Jurkat, Clone E6-1 (cell line): ENCODE results near the gene TPSAB1.
"Not testable (repeated sequence)": the region's sequence is repeated elsewhere in the genome, so short reads cannot be mapped to it uniquely, and the experiment has no call there.

ENCODE experiments used
- DNase-seq: peaks from one replicate; pipeline ENCODE4 v3.0.0-alpha.2; 2011; ENCODE audit warnings: low read depth, low spot score
- H3K4me3 ChIP-seq: 2 replicates; pipeline ENCODE4 v1.5.1; 2011; ENCODE audit warnings: mild to moderate bottlenecking, low read length, control low read depth, moderate library complexity

The TPSAB1 gene

DNA sequence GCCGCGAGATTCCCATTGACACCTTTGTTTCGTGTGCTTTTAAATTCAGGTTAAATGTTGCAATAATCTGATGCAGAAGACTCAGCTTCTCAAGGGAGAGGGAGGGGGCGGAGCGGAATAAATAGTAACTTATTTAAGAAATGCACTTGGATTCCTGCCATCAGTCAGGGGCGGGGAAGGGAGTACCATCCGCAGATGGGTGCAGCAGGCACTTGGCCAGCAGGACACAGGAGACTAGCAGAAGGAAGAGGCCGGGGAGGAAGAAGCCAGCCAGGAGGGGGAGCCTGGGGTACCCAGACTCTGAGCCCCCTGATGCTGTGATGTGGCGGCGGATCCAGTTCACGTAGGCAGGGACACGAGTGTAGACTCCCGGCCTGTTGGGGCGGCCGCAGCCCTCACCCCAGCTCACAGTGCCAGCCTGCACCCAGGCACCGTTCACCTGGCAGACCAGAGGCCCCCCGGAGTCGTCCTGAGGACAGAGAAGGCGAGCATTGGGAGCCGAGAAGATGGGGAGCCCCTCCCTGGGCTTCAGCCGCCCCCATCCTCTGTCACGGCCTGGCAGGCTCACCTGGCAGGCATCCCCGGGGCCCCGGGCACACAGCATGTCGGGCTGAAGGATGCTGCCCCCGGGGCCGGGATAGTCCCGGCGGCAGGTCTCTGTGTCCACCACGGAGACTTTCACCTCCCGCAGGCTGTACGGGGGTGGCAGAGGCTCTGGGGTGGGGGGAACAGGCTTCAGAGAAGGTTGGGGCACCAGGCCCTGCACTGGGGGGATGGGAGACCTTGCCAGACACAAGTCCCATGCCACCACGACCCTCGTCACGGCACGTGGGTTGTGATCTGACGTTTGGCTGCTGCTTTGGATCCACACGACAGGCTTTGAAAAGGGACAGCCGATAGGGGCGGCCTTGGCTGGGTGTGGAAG, 18.6 kb upstream of the TPSAB1 start:
- DNase-seq = no peak
- no peak overlapping the region for H3K4me3 ChIP-seq

GRCh38 chr16:1222553-1223354, 17.8 kb upstream of the TPSAB1 start:
- no peak for DNase-seq
- no peak overlapping the region for H3K4me3 ChIP-seq

DNA sequence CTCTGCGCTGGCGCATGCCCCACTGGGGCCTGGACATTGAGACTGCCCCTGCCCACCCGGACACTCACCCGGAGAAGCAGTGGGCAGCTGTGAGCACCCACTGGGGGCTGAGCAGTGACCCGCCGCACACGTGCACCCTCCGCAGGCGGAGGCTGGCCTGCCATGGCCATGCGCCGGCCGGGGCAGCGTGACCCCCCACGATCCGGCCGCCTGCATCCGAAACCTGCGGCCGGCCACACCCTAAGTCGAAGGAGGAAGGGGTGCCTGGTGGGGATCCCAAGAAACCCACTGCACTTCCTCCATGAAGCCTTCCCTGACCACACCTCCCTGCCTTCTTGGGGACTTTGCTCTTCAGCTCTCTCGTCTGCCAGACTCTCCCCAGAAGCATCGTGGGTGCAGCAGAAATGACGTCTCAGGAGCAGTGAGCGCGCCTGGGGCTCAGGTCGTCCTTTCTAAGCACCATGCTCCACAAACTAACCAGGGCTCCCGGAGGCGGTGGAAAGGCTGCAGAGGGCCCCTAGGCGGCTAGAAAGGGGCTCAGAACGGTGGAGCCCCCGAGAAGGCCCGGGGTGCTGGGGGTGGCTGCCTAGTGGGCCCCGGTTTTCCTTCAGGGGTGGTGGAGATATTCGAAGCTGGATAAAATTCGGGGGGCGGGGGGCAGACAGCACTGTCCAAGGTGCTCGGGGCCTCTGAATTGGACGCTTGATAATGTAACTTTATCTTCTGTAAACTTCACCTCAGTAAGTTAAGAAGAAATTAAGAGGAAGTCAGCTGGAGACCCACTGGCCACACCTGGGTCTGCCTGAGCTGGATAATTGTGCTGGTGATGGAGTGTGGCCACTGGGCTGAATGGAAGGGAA, 16.9 kb upstream of the TPSAB1 start:
- H3K4me3 ChIP-seq = no peak overlapping the region
- no peak for DNase-seq

- H3K4me3 ChIP-seq = no peak overlapping the region
- no peak for DNase-seq
Observed at GRCh38 chr16:1224558-1224957, 15.9 kb upstream of the TPSAB1 start.

DNA sequence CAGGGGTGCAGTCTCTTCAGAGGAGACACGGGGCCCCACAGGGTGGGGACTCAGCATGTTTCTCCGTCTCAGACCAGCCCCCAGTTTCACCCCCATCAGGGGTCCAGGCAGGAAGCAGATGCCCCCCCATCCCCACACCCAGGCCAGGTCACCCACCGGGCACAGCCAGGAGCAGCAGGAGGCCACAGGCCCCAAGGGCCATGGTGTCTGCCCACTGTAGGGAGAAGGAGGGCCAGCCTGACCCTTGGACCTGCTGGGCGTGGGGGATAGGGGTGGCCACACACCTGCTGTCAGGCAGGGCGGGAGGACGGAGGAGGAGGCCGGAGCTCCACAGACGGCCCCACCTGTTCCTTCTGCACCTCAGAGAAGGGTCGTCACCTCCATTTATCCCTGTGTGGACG, 15.5 kb upstream of the TPSAB1 start, which contains the start of gene TPSG1:
TSS of gene TPSG1 (minus strand) at position 218 of the 401 bp plus-strand sequence. CDS start at position 202, 16 bp downstream.
- DNase-seq = no peak
- H3K4me3 ChIP-seq = no peak within 1 kb of the TSS

- not testable (repeated sequence) for H3K4me3 ChIP-seq, DNase-seq
Observed at GRCh38 chr16:1225728-1226311, 14.7 kb upstream of the TPSAB1 start.

- DNase-seq, H3K4me3 ChIP-seq: not testable (repeated sequence)
Observed at GRCh38 chr16:1226692-1227091, 13.8 kb upstream of the TPSAB1 start.

GRCh38 chr16:1228227-1228626, 12.3 kb upstream of the TPSAB1 start:
- DNase-seq, H3K4me3 ChIP-seq: not testable (repeated sequence)

GRCh38 chr16:1229476-1229875, 11.0 kb upstream of the TPSAB1 start:
- DNase-seq = not testable (repeated sequence)

GRCh38 chr16:1230084-1230470, 10.4 kb upstream of the TPSAB1 start, which contains the start of gene TPSB2:
Gene TPSB2 (minus strand): TSS chr16:1230184. CDS start chr16:1229951, 233 bp downstream.
- H3K4me3 ChIP-seq, DNase-seq: not testable (repeated sequence)

More at GRCh38 chr16:1229476-1229875, 11.0 kb upstream of the TPSAB1 start:
- not testable (repeated sequence) for H3K4me3 ChIP-seq

GRCh38 chr16:1230471-1231212, 9.9 kb upstream of the TPSAB1 start:
- not testable (repeated sequence) for H3K4me3 ChIP-seq, DNase-seq

DNA sequence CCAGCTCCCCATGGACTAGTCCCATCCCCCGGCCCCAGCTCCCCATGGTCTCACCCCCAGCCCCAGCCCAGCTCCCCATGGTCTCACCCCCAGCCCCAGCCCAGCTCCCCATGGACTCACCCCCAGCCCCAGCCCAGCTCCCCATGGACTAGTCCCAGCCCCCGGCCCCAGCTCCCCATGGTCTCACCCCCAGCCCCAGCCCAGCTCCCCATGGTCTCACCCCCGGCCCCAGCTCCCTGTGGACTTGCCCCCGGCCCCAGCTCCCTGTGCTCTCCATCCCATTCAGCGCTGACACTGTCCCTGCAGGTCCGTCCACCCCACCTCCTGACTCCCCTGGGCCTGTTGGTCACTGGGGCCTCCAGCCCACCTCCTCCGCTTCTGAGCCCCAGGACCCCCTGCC, 9.2 kb upstream of the TPSAB1 start:
- not testable (repeated sequence) for H3K4me3 ChIP-seq, DNase-seq

DNA sequence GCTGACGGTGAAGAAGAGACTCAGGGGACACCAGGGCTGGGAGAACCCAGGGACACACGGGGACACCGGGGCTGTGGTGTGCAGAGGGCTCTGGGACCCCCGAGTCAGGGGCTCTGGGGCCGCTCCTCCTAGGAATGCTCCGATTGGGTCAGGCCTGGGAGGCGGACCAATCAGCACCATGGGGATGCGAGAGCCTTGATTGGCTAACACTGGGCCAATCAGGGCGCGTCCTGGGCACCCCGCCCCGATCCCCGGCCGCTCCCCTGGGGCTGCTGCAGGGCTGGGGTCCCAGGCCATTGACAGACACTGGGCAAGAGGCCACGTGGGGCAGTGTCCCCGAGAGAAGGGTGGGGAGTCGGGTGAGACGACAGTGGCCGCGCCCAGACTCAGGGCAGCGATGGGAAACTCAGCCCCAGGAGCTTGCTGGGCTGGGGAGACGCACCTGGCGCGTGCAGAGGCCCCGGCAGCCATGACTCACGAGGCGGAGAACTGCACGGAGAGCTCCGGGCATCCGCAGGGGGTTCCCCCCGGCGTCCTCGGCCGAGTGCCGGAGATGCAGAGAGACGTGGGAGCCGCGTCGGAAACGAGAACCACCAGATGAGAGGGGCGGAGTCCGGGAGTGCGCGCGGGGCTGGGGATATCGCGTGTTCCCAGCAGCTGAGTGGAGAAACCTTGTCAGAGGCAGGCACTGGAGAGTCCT, 8.3 kb upstream of the TPSAB1 start:
- DNase-seq, H3K4me3 ChIP-seq: not testable (repeated sequence)

DNA sequence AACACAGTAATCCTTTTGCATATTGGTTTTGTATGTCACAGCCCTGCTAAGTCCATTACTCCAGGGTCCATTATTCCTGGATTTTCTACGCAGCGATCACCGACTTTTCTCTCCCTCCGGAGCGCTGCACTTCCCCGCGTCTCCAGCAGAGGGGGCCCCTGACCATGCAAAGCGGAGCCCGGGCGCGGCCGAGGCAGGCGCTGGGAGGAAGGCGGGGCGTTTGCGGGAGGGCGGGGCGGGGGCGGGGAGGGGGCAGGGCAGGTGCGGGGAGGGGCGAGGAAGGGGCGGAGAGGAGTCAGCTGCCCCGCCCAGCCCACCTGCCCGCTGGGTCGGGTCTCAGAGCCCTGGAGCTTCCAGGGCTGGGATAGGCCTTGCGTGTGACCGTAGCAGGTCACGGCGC, 3.8 kb upstream of the TPSAB1 start:
- not testable (repeated sequence) for H3K4me3 ChIP-seq

DNA sequence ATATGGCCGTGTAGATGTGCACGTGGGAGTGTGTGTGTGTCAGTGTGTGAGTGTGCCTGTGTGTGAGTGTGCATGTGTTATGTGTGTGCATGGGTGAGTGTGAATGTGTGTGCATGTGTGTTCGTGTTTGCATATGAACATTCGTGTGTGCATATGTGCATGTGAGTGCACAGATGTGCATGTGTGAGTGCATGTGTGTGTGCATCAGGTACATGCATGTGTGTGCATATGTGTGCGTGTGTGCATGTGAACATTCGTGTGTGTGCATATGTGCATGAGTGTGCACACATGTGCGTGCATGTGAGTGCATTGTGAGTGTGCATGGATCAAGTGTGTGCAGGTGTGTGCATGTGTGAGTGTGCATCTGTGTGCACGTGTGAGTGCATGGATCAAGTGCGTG, 2.5 kb upstream of the TPSAB1 start:
- no peak overlapping the region for H3K4me3 ChIP-seq
- DNase-seq = no peak

More for the DNA sequence above, 3.8 kb upstream of the TPSAB1 start:
- not testable (repeated sequence) for DNase-seq

DNA sequence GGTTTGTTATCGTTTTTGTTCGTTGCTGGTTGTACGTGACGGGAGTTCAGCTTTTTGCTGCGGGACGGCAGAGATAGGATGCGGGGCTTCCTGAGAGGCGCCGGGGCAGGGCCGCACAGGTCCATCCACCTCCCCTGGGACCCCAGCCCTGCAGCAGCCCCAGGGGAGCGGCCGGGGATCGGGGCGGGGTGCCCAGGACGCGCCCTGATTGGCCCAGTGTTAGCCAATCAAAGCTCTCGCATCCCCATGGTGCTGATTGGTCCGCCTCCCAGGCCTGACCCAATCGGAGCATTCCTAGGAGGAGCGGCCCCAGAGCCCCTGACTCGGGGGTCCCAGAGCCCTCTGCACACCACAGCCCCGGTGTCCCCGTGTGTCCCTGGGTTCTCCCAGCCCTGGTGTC, 1.6 kb upstream of the TPSAB1 start:
- not testable (repeated sequence) for DNase-seq, H3K4me3 ChIP-seq

DNA sequence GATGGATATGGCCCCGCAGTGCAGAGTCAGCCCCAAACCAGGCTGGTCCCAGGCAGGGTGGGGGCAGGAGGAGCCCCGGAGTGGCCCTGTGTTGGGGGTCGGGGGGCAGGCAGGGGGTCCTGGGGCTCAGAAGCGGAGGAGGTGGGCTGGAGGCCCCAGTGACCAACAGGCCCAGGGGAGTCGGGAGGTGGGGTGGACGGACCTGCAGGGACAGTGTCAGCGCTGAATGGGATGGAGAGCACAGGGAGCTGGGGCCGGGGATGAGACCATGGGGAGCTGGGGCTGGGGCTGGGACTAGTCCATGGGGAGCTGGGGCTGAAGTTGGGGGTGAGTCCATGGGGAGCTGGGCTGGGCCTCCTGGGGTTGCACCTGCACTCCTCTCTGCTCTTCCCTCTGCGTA, 930 bp upstream of the TPSAB1 start:
- H3K4me3 ChIP-seq, DNase-seq: not testable (repeated sequence)
